GM19455 (cell line): ENCODE results near the gene CAB39L.
A peak's percentile ranks its signal among the peaks of the same experiment; 100 is the strongest.

Experiments
- ATAC-seq: cut with Tn5 transposase; IDR thresholded peaks from one replicate; pipeline ENCODE4 v1.9.1; 2021; ENCODE audit not compliant: unreplicated experiment

CAB39L gene

GRCh38 chr13:49314344-49314882, 129.5 kb downstream of the CAB39L start:
- no peak for ATAC-seq

- no peak for ATAC-seq
These were observed 132.0 kb downstream of the CAB39L start for GRCh38 chr13:49311816-49312215.

GRCh38 chr13:49310251-49310650, 133.6 kb downstream of the CAB39L start:
- ATAC-seq = no peak

GRCh38 chr13:49308921-49309408, 134.9 kb downstream of the CAB39L start:
- no peak for ATAC-seq

GRCh38 chr13:49308097-49308875, 135.6 kb downstream of the CAB39L start:
- ATAC-seq = no peak

- ATAC-seq = no peak
These were observed 136.5 kb downstream of the CAB39L start for GRCh38 chr13:49307365-49307764.

DNA sequence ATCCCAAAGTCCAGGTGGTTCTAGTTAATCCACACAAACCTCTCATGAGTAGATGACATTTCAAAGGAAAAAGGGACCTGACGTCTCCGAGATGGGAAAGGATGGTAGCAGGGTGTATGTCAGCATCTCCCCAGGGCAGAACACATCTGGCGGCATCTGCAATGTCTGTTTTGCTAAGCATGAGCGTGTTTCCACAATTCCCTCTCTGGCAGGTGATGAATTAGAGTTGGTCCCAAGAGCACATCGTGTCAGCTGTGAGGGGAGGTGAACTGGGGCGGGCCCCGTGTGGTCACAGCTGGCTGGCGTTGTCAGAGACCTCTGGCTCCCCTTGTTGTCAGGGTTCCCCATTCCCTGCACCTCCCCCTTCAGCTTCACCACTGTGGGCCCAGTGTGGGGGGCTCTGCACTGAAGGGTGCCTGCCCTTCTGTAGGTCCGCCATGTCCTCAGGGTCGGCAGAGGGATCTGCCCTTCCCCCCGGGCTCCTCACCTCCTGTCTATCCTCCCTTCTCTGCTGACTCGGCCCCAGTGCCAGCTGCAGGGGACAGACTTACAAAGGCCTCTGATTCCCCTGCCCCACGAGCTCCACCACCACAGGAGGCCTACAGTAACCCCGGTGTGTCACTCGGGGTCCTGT, 138.0 kb downstream of the CAB39L start:
- ATAC-seq = no peak

- ATAC-seq = no peak
These were observed 138.8 kb downstream of the CAB39L start for GRCh38 chr13:49304763-49305700.

- no peak for ATAC-seq
These were observed 139.5 kb downstream of the CAB39L start for GRCh38 chr13:49304356-49304755.

DNA sequence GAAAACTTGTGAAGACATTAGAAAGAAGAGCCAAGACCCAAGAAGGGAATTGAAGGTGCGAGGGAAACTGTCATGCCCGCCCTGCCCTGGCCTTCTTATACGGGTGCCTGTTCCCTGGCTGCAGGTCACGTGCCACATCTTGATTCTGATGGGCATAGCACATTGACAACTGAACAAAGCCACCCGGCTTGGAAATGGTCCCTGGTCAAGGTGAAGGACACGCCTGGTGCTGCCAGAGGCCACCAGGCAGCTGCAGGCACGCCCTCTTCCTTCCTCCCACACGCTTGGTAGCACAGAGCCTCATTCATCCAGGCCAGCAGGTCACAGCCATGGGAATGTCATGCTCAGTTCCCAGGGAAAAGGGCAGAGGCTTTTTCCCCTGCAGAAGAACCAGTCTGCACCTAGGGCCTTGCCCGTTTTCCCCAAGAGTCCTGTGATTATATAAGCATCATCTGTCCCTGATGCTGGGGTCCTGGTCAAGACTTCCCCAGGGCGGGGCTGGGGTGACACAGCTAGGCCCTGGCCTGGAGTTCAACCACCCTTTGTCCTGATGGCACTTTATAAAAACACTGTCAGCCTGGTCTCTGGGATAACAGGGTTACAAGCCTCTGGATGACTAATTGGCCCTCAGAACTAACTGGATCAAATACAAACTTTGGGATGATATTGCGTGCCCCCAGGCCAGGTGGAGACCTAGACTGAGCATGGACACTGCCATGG, 140.2 kb downstream of the CAB39L start:
- no peak for ATAC-seq

DNA sequence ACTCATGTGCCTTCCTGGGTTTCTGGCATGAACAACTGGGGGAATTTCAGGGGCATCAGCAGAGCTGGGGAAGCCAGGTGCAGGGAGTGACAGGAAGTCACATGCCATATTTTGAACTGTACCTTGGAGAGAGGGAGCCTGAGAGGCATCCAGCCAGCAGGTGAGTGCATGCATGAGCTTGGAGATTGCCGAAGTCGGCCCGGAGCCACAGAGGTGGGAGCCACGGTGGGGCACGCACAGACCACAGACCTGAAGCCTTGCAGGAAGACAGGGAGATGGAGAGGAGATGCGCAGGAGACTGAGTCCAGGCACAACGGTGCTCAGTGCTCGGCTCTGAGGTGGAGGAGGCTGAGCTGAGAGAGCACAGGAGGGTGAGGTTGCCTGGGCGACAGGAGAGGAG, 141.0 kb downstream of the CAB39L start:
- no peak for ATAC-seq

DNA sequence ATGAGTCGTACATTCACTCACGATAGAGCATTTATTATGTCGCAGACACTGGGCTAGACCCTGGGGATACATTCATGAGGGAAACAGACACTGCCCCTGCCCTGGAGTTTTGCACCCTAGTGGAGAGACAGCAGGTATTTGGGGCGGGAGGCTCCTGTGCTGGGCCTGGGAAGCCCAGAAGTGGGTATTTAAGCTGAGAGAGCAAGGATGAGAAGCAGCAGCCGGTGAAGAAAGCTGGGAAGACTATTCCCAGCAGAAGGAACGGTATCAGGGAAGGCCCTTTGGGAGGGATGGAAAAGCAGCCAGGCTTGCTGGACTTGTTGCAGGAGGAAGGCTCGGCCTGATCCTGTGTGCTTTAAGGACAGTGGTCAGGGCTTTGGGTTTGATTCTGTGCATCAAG, 141.6 kb downstream of the CAB39L start:
- no peak for ATAC-seq

DNA sequence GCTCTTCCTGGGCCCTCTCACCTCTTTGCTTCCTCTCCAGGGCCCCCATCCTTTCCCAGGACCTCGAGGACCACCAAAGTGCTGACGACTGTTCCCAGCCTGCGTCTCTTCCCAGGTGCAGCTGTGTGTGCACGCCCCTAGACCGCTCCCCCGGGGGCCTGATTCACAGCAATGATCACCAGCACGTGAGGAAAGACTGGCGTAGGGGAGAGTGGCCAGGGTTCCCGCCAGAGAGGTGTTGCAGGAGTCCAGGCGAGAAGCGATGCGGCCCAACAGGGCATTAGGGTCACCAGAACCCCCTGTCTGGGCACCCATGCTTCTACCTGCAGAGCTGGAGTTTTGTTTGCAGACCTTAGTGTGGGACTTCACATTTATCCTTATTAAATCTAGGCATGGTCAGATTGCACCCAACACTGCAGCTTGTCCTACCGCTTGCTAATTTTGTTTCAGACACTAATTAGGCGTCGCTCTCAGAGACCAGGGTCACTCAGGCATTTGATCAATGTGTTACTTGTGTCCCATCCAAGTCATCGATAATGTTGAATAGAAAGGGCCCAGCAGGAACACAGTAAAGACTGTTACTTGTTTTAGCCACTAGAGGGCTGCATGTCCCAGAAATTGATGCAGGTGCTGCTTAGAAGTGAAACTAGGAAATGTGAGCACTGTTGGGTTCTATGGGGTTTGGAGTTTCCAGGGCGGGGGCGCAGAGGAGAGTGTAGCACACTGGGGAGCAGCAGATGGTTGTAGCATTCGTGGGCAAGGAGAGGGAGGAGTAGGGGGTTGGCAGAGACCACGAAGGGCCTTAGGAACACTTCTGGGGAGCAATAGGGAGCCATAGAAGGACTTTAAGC, 142.9 kb downstream of the CAB39L start:
- ATAC-seq = peak; percentile 95

- ATAC-seq = no peak
These were observed 143.6 kb downstream of the CAB39L start for GRCh38 chr13:49300276-49300675.

DNA sequence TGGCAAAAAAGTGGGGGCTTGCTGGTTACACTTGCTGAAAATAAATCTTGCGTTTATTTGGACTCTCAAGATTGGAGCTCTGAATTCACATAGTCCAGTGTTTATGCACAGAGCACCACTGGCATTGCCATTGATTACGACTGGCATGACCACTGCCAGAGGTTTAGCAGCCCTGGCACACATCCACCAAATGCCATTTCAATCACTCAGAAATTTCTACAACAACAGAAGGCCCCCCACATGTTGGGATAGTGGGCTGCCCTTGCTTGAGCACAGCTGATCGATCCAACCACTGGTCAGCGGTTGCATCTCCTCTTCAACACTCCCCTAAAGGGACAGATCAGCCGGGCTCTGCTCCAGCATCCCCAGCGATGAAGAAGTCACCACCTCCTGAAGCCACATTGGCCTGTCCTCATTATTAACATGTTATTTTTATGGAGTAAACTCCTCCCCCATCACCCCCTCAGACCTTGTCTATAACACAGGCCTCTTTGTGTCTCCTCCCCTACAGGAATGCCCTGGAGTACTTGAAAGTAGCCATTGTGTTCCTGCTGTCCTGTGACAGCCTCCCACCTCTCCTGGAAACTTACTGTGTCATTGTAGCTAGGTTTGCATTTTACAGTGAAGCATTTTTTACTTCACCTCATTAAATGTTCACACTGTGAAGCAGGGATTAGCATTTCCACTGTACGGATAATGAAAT, 144.8 kb downstream of the CAB39L start:
- no peak for ATAC-seq

DNA sequence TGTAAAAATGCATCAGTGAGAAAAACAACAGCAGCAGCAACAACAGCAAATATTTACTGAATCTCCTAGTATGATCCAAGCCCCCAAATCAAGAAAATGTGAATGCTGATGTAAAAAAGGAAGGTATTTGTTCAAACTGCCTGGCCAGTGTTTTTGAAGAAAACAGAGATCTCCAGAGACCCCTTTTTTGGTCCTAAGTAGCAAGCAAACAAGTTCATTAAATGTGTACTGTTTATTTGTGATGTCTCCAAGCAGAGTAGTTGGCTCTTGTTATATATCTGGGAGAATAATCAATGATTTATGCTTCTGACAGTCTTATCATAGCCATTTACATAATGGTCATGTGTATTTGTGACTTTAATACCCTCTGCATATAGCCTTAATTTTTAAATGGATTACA, 145.4 kb downstream of the CAB39L start:
- no peak for ATAC-seq

- ATAC-seq = no peak
These were observed 146.5 kb downstream of the CAB39L start for GRCh38 chr13:49297338-49297737.

GRCh38 chr13:49296659-49297058, 147.2 kb downstream of the CAB39L start:
- ATAC-seq = no peak

DNA sequence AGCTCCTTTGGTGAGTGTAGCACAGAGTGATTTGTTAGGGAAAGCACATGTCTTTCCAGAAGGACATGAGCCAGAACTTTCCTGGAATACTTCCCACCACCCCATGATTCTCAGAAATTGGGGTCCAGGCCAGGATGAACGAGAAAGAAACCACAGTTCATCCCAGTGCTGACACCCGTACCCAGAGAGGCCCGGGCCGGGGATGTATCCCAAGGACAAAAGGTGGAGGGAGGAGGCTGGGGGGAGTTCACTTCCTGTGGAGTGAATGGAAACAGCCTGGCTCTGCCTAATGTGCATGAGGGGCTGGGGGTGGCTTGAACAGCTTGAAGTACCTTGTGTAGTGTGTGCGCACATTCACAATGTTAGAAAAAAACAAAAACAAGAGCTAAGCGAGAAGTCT, 148.6 kb downstream of the CAB39L start:
- ATAC-seq = no peak
